Pulmonary artery endothelial cell (primary cell): ENCODE measurements around the gene CYP3A5. TPM values are rescaled to one million over a fixed set of nuclear protein-coding genes. Genes with fewer than 3 reads are reported as not detected.

Source experiments
- DNase-seq: peaks from one replicate; pipeline ENCODE4 v3.0.0-alpha.2; 2011; ENCODE audit warnings: low read depth, low spot score
- total RNA-seq: library from RNA; depleted of rRNA; stranded (reverse); fragments of >200 nt; gene quantifications from 2 replicates; pipeline ENCODE4 v1.2.3, GENCODE V29; 2014

Gene CYP3A5
- total RNA-seq, 1 donor from 2014 or later = not detected

- peak; percentile 78 for DNase-seq
Measured at GRCh38 chr7:99616359-99617191, 63.2 kb downstream of the CYP3A5 start, which contains the start of gene ZSCAN25. Gene ZSCAN25, plus strand, starts transcription at chr7:99616946. Its CDS starts 2,661 bp downstream, at chr7:99619607.

- no peak for DNase-seq
Measured at GRCh38 chr7:99615989-99616358, 63.8 kb downstream of the CYP3A5 start.

GRCh38 chr7:99614495-99614894 is 65.3 kb downstream of the CYP3A5 start:
- no peak for DNase-seq

- no peak for DNase-seq
Measured at GRCh38 chr7:99607548-99607947, 72.2 kb downstream of the CYP3A5 start.

- no peak for DNase-seq
Measured at GRCh38 chr7:99606531-99606930, 73.3 kb downstream of the CYP3A5 start.

GRCh38 chr7:99605527-99605926 is 74.3 kb downstream of the CYP3A5 start:
- no peak for DNase-seq

- DNase-seq = no peak
Measured at GRCh38 chr7:99601656-99602310, 78.0 kb downstream of the CYP3A5 start.

- no peak for DNase-seq
Measured at GRCh38 chr7:99599836-99600235, 80.0 kb downstream of the CYP3A5 start.

Other genes starting within 250 kb of the CYP3A5 start
- gene PTCD1, start 241.2 kb downstream of the CYP3A5 start, total RNA-seq = 5.3 and 5.4 TPM in 2 replicates
- gene CPSF4, start 241.1 kb downstream of the CYP3A5 start, total RNA-seq = 31.5 and 37.7 TPM in 2 replicates
- 253 and 290 TPM in 2 replicates for gene ATP5MF, start 213.8 kb downstream of the CYP3A5 start, total RNA-seq
- gene ZNF789, start 207.1 kb downstream of the CYP3A5 start, total RNA-seq = 4.8 and 5.9 TPM in 2 replicates
- gene ZNF394, start 179.7 kb downstream of the CYP3A5 start, total RNA-seq = 27.0 and 31.3 TPM in 2 replicates
- gene ZKSCAN5, start 175.3 kb downstream of the CYP3A5 start, total RNA-seq = 10.4 and 15.1 TPM in 2 replicates
- gene FAM200A, start 127.9 kb downstream of the CYP3A5 start, total RNA-seq = 4.8 and 5.4 TPM in 2 replicates
- gene ZNF655, start 121.4 kb downstream of the CYP3A5 start, total RNA-seq = 8.2 and 20.9 TPM in 2 replicates
- not detected in 2 replicates for gene TMEM225B, start 81.7 kb downstream of the CYP3A5 start, total RNA-seq
- 12.5 and 14.2 TPM in 2 replicates for gene ZSCAN25, start 63.0 kb downstream of the CYP3A5 start, total RNA-seq
- gene CYP3A7, start 55.2 kb upstream of the CYP3A5 start, total RNA-seq = not detected in 2 replicates
- not detected in 2 replicates for gene CYP3A4, start 104.2 kb upstream of the CYP3A5 start, total RNA-seq
- gene CYP3A43, start 148.0 kb upstream of the CYP3A5 start, total RNA-seq = not detected in 2 replicates
- 0.13 TPM in 1 of 2 replicates, not detected in the other for gene OR2AE1, start 197.0 kb upstream of the CYP3A5 start, total RNA-seq
- gene TRIM4, start 239.5 kb upstream of the CYP3A5 start, total RNA-seq = 14.0 and 17.4 TPM in 2 replicates
- gene GJC3, start 249.6 kb upstream of the CYP3A5 start, total RNA-seq = not detected in 2 replicates